ENCODE results near the gene TAF4B.
"Not testable (repeated sequence)": the region's sequence is repeated elsewhere in the genome, so short reads cannot be mapped to it uniquely, and the experiment has no call there.

Gene TAF4B

DNA sequence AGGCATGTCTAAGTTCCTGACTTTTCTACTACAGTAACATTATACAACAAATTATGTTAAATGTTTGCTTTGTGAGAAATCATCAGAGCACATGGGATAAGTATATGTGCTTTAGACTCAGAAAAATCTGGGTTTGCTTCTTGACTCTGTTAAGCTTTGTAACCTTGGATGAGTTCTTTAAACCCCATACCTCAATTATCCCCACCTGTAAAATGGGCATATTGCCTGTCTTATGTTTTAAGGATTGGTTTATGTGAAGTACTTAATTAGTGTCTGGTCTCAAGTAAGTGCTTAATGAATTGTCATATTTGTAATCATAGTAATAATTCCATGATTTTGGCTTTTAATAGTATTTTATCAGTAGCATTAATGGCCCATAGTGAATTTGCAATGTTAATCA is 135.8 kb downstream of the TAF4B start:
- no peak overlapping the region for H3K4me3 ChIP-seq
- H3K4me1 ChIP-seq = no peaks in the 10 kb centered on the region
- H3K9ac ChIP-seq = no peak overlapping the region
- no peak for TF ChIP-seq Cebpa-rat (IDR thresholded peaks at IDR 0.05)
- peaks cover 13% of the 10 kb centered on the region for H3K36me3 ChIP-seq
- H3K9me3 ChIP-seq = no peaks in the 10 kb centered on the region
- H3K27me3 ChIP-seq = no peaks in the 10 kb centered on the region
- H3K4me2 ChIP-seq = no peak overlapping the region
- no peak overlapping the region for H3K27ac ChIP-seq
- H4K20me1 ChIP-seq = no peaks in the 10 kb centered on the region

DNA sequence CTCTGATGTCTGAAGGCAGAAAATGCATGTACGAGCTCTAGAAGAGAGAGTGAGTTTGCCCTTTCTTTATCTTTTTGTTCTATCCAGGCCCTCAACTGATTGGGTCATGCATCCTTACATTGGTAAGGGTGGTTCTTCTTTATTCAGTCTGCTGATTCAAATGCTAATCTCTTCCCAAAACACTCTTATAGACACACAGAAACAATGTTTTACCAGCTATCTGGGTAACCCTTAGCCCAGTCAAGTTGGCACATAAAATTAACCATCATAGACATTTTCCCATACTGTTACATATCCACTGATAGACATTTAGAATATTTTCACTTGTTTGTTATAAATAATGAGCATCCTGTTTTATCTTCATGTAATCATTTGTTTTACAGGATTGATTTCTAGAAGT is 141.2 kb downstream of the TAF4B start:
- Histone ChIP-seq H3K4me3 (no peak overlapping the region), H3K9me3 (no peaks in the 10 kb centered on the region), H3K27me3 (no peaks in the 10 kb centered on the region), H4K20me1 (no peaks in the 10 kb centered on the region), H3K36me3 (peaks cover 10% of the 10 kb centered on the region), H3K4me2 (no peak overlapping the region), H3K27ac (no peak overlapping the region), H3K9ac (no peak overlapping the region), H3K4me1 (no peaks in the 10 kb centered on the region)
- TF ChIP-seq Cebpa-rat (IDR thresholded peaks at IDR 0.05) = no peak

DNA sequence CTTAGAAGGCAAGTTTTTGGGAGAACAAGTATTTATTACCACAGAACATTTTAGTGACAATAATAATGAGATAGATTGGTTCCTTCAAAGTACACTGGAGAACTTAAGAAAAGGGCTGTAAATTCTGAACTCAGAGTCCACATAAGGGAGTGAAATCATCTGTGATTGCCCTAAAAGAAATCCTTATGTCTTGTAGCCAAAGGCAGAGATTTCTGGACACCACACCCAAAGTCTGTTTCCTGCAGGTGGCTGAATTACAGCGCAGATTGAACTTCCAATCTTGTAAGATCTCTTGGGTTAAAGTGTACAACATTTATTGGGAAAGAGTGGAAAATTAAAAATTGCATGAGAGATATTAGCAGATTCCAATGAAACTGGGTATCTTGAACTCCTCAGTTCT is 143.8 kb downstream of the TAF4B start:
- no peak overlapping the region for H3K4me3 ChIP-seq
- no peak overlapping the region for H3K4me2 ChIP-seq
- no peaks in the 10 kb centered on the region for H3K9me3 ChIP-seq
- no peaks in the 10 kb centered on the region for H3K27me3 ChIP-seq
- TF ChIP-seq Cebpa-rat (IDR thresholded peaks at IDR 0.05) = no peak
- H3K9ac ChIP-seq = no peak overlapping the region
- no peak overlapping the region for H3K27ac ChIP-seq
- H4K20me1 ChIP-seq = no peaks in the 10 kb centered on the region
- no peaks in the 10 kb centered on the region for H3K4me1 ChIP-seq
- H3K36me3 ChIP-seq = peaks cover 10% of the 10 kb centered on the region

DNA sequence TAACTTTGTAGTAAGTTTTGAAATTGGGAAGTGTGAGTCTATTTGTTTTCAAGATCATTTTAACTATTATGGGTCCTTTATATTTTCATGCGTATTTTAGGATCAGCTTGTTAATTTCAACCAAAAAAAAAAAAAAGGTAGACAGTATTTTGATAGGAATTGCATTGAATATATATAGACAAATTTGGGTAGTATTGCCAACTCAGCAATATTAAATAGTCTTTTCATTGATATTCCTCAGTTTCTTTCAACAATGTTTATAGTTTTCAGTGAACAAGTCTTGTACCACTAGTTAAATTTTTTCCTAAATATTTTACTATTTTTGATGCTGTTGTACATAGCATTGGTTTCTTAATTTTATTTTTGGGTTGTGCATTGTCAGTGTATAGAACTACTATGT is 149.9 kb downstream of the TAF4B start:
- no peak overlapping the region for H3K4me3 ChIP-seq
- no peaks in the 10 kb centered on the region for H4K20me1 ChIP-seq
- H3K4me2 ChIP-seq = no peak overlapping the region
- no peaks in the 10 kb centered on the region for H3K9me3 ChIP-seq
- no peak overlapping the region for H3K9ac ChIP-seq
- no peaks in the 10 kb centered on the region for H3K36me3 ChIP-seq
- H3K4me1 ChIP-seq = no peaks in the 10 kb centered on the region
- TF ChIP-seq Cebpa-rat (IDR thresholded peaks at IDR 0.05) = no peak
- H3K27ac ChIP-seq = no peak overlapping the region
- no peaks in the 10 kb centered on the region for H3K27me3 ChIP-seq

DNA sequence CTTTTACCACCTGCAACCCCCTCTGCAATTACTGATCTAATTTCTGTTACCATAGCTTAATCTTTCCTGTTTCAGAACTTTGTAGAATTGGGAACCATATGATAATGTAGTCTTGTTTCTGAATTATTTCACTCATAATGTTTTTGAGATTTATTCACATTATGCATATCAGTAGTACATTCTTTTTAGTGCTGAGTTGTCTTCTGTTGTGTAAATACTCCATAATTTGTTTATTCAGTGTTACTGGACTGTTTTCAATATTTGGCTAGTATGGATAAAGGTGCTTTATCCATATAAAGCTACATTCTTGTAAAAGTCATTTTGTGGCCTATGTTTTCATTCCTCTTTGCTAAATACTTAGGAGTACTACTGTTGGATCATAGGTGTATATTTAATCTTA is 152.5 kb downstream of the TAF4B start:
- Histone ChIP-seq H3K9me3 (no peaks in the 10 kb centered on the region), H3K9ac (no peak overlapping the region), H3K36me3 (no peaks in the 10 kb centered on the region), H3K27me3 (no peaks in the 10 kb centered on the region), H4K20me1 (no peaks in the 10 kb centered on the region), H3K4me2 (no peak overlapping the region), H3K4me3 (no peak overlapping the region), H3K27ac (no peak overlapping the region), H3K4me1 (no peaks in the 10 kb centered on the region)
- TF ChIP-seq Cebpa-rat (IDR thresholded peaks at IDR 0.05) = no peak

DNA sequence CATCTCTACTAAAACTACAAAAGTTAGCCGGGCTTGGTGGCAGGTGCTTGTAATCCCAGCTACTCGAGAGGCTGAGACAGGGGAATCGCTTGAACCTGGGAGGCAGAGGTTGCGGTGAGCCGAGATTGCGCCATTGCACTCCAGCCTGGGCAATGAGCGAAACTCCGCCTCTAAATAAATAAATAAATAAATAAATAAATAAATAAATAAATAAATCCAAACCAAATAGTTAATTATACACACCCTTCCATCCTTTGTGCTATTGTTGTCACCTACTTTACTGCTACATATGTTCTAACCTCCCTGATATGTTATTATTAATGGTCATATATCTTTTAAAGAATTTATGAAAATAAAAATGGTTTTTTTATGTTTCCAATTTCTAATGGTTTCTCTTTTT is 155.3 kb downstream of the TAF4B start:
- H3K27ac ChIP-seq, H3K4me2 ChIP-seq, H3K4me1 ChIP-seq, H3K36me3 ChIP-seq, H3K27me3 ChIP-seq, H3K4me3 ChIP-seq, H3K9me3 ChIP-seq, H3K9ac ChIP-seq, H4K20me1 ChIP-seq: not testable (repeated sequence)

DNA sequence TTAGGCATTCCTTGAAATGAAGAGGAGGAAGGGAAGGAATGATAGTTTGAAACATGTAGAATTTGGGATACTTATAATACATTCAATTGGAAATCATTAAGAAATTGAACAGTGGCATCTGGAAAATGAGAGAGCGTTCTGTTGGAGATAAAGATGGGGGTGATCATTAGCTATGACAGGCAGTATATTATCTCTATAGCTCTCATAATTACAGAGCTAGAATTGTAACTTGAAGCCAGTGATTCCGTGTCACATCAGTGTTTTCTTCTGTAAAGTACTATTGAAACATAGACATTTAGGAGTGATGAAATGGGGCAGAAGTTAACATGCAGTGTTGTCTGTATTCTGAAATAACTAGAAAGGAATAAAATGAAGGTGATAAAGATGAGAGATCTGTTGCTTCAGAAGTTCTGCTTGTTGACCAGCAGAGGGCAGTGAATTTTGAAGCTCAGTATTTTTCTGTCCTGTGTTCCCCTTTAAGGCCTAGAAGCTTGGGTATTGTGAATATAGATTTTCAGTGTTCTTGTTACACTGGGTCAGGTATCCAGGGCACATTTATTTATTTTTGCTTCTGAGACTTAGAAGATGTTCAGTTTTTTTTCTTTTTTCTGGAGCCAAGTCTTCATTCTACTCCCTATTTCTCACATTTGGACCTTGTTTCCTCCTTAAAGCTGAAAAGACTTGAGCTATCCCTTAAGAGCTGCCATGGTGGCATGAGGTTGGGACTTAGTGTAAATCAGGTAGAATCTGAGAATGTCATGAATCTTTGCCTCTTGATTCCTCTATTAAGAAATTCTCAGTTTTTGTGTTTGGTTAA is 157.4 kb downstream of the TAF4B start:
- no peak for TF ChIP-seq Cebpa-rat (IDR thresholded peaks at IDR 0.05)
- Histone ChIP-seq H3K4me3 (no peak overlapping the region), H4K20me1 (no peaks in the 10 kb centered on the region), H3K4me2 (no peak overlapping the region), H3K4me1 (peaks cover 8% of the 10 kb centered on the region), H3K9me3 (no peaks in the 10 kb centered on the region), H3K27me3 (no peaks in the 10 kb centered on the region), H3K36me3 (no peaks in the 10 kb centered on the region), H3K27ac (no peak overlapping the region), H3K9ac (no peak overlapping the region)

DNA sequence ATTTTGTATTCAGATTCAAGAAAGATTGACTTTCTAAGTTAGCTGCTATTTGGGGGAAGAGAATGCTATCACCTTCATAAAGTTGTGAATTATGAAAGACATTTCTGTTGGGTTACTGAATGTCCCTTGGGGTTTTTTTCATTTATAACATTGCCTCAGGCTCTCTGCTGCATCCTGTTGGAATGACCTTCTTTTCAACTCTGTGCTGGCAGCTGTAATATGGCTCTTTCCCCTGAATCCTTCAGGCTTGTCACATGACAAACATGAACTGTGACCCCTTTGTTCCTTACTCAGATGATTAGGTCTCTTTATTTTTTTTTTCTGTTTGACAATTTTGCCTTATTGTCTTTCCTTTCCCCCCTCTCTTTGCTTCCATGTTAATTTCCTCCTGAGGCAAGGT is 159.8 kb downstream of the TAF4B start:
- Histone ChIP-seq H3K27me3 (no peaks in the 10 kb centered on the region), H3K9me3 (no peaks in the 10 kb centered on the region), H4K20me1 (no peaks in the 10 kb centered on the region), H3K27ac (no peak overlapping the region), H3K4me3 (no peak overlapping the region), H3K36me3 (peaks cover 19% of the 10 kb centered on the region), H3K4me2 (peak overlapping the region; percentile 25), H3K9ac (no peak overlapping the region), H3K4me1 (peaks cover 8% of the 10 kb centered on the region)
- TF ChIP-seq Cebpa-rat (IDR thresholded peaks at IDR 0.05) = no peak

DNA sequence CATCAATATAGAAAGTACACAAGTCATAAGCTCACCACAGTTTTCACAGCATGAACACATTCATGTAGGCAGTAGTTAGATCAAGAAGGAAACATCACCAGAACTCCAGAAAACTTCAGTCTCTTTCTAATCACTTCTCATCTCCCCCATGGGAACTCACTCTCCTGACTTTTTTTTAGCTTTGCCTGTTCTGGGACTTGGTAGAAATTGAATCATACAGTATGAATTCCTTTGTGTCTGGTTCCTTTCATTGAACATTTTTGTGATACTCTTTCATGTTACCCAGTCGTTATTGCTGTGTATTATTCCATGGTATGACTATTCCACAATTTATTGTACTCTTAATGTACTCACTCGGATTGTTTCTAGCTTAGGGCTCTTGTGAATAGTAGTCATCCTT is 160.2 kb downstream of the TAF4B start:
- H3K4me2 ChIP-seq = no peak overlapping the region; the same call in 1 of the 2 replicates
- H3K36me3 ChIP-seq = peaks cover 19% of the 10 kb centered on the region
- H4K20me1 ChIP-seq = no peaks in the 10 kb centered on the region
- no peak overlapping the region for H3K4me3 ChIP-seq
- H3K27ac ChIP-seq = no peak overlapping the region
- no peaks in the 10 kb centered on the region for H3K9me3 ChIP-seq
- H3K9ac ChIP-seq = no peak overlapping the region
- H3K27me3 ChIP-seq = no peaks in the 10 kb centered on the region
- no peak for TF ChIP-seq Cebpa-rat (IDR thresholded peaks at IDR 0.05)
- H3K4me1 ChIP-seq = peaks cover 8% of the 10 kb centered on the region

DNA sequence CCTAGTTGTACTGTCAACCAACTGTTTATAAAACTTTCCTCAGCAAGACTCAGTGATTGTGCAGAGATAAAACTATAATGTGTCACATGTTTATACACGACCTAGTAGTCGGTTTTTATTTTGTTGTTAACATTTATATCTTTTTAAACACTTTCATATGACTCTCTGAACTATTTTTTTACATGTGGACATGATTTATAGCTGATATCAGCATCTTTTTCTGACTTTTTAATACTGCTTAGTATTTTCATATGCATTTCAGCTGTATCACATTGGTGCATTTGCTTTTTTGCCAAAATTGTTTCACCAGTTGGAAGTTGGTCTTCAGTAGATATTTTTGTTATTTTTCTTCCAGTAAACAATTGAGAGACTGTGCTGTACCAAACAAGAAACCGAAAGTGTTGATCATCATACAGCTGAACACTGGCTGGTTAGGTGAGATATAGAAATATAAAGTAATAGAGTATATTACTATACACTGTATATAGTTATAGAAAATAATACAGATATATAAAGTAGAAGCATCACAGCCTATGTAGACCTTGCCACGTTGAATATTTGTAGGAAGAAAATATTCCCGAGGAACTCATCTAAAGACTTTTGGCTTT is 167.9 kb downstream of the TAF4B start:
- Histone ChIP-seq H3K9me3 (no peaks in the 10 kb centered on the region), H3K4me2 (no peak overlapping the region), H3K4me1 (no peaks in the 10 kb centered on the region), H3K4me3 (no peak overlapping the region), H3K36me3 (peaks cover 20% of the 10 kb centered on the region), H3K27ac (no peak overlapping the region), H3K9ac (no peak overlapping the region), H3K27me3 (no peaks in the 10 kb centered on the region; the same call in 1 of the 2 replicates), H4K20me1 (no peaks in the 10 kb centered on the region)
- no peak for TF ChIP-seq Cebpa-rat (IDR thresholded peaks at IDR 0.05)

All from BLaER1 (cell line).